Measurements from ENCODE around the gene GABBR2. TPM values are rescaled to one million over a fixed set of nuclear protein-coding genes. Genes with fewer than 3 reads are reported as not detected.

GABBR2 gene
- total RNA-seq, 4 donors from 2014 or later, result 2.4 to 13.6 (median 10.0) TPM

GRCh38 chr9:98721643-98722042 lies 12.9 kb upstream of the GABBR2 start:
- TF ChIP-seq POLR2A (IDR thresholded peaks at IDR 0.05) (no peak), CTCF (IDR thresholded peaks at IDR 0.05) (no peak)
- H3K27me3 ChIP-seq, result no peaks in the 10 kb centered on the region
- WGBS, 2 donors, result 96 to 98% methylated on average over 2 of the region's 2 CpGs
- H3K9me3 ChIP-seq, result no peaks in the 10 kb centered on the region
- no peaks in the 10 kb centered on the region for H3K4me1 ChIP-seq
- intact Hi-C loops (cut with DNase I), result no loop called here
- no peak for DNase-seq
- no peak overlapping the region for H3K4me3 ChIP-seq (replicated peaks in 1 of 3)
- no peaks in the 10 kb centered on the region for H3K36me3 ChIP-seq
- no peak overlapping the region for H3K27ac ChIP-seq

GRCh38 chr9:98720402-98720801 lies 11.7 kb upstream of the GABBR2 start:
- no peaks in the 10 kb centered on the region for H3K27me3 ChIP-seq
- intact Hi-C loops (cut with DNase I), result no loop called here
- H3K9me3 ChIP-seq, result no peaks in the 10 kb centered on the region
- no peaks in the 10 kb centered on the region for H3K36me3 ChIP-seq
- DNase-seq, result no peak
- H3K4me3 ChIP-seq (replicated peaks in 1 of 3), result no peak overlapping the region
- TF ChIP-seq POLR2A (IDR thresholded peaks at IDR 0.05), result no peak
- no peak for TF ChIP-seq CTCF (IDR thresholded peaks at IDR 0.05)
- no peaks in the 10 kb centered on the region for H3K4me1 ChIP-seq
- H3K27ac ChIP-seq, result no peak overlapping the region
- WGBS, 2 donors, result 88 to 95% methylated on average over 4 of the region's 4 CpGs

GRCh38 chr9:98719055-98719454 lies 10.3 kb upstream of the GABBR2 start:
- intact Hi-C loops (cut with DNase I), result no loop called here
- no peak overlapping the region for H3K4me3 ChIP-seq (replicated peaks in 1 of 3)
- 68 to 70% methylated on average over 2 of the region's 2 CpGs for WGBS, 2 donors
- H3K27me3 ChIP-seq, result no peaks in the 10 kb centered on the region
- H3K36me3 ChIP-seq, result no peaks in the 10 kb centered on the region
- no peak for TF ChIP-seq POLR2A (IDR thresholded peaks at IDR 0.05)
- TF ChIP-seq CTCF (IDR thresholded peaks at IDR 0.05), result no peak
- no peaks in the 10 kb centered on the region for H3K9me3 ChIP-seq
- no peak for DNase-seq
- H3K4me1 ChIP-seq, result no peaks in the 10 kb centered on the region
- H3K27ac ChIP-seq, result no peak overlapping the region

GRCh38 chr9:98714833-98715232 lies 6.1 kb upstream of the GABBR2 start:
- no peak for DNase-seq
- Histone ChIP-seq H3K4me3 (replicated peaks in 1 of 3) (no peak overlapping the region), H3K27me3 (no peaks in the 10 kb centered on the region), H3K36me3 (no peaks in the 10 kb centered on the region), H3K9me3 (no peaks in the 10 kb centered on the region), H3K27ac (no peak overlapping the region), H3K4me1 (no peaks in the 10 kb centered on the region)
- intact Hi-C loops (cut with DNase I), result no loop called here
- TF ChIP-seq CTCF (IDR thresholded peaks at IDR 0.05), result no peak
- no peak for TF ChIP-seq POLR2A (IDR thresholded peaks at IDR 0.05)
- 52 to 78% methylated on average over 1 of the region's 1 CpG for WGBS, 2 donors

GRCh38 chr9:98712987-98713386 lies 4.3 kb upstream of the GABBR2 start:
- no peak overlapping the region for H3K4me3 ChIP-seq (replicated peaks in 1 of 3)
- no peak for DNase-seq
- TF ChIP-seq POLR2A (IDR thresholded peaks at IDR 0.05) (no peak), CTCF (IDR thresholded peaks at IDR 0.05) (no peak)
- H3K27me3 ChIP-seq, result peaks cover 4% of the 10 kb centered on the region
- H3K9me3 ChIP-seq, result no peaks in the 10 kb centered on the region
- intact Hi-C loops (cut with DNase I), result no loop called here
- H3K27ac ChIP-seq, result no peak overlapping the region
- H3K36me3 ChIP-seq, result no peaks in the 10 kb centered on the region
- peaks cover 0 to 12% of the 10 kb centered on the region in 2 donors for H3K4me1 ChIP-seq
